ENCODE results near the gene KDF1.

DNA sequence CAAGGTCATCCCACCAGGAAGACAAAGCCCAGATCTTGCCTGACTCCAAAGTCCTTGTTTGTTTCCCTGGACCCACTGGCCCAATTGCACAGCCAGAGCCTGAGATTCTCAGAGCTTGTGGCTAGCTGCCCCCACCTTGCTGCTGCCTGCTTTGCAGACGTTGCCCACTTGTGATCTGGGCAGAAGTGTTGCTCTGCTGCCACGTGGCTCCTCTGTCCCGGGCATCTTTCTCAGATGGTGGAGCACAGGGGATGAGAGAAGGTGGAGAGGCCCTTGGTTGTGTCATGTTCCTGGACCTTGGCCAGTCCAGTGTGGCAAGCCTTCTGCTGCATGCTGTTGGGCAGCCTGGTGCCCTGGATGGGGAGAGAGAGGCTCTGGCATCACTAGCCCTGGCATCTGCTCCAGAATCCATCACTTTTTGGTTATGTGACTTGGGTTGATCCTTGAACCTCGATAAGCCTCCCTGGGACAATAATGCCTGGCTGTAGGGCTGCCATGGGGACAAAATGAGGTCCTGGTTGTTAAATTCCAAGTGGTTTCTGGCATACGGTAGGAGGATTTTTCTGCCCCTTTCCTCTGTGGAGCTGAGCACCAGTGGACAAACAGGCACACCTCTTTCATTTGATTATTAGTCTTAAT is 44.9 kb downstream of the KDF1 start:
- TF ChIP-seq, protein P1, sequence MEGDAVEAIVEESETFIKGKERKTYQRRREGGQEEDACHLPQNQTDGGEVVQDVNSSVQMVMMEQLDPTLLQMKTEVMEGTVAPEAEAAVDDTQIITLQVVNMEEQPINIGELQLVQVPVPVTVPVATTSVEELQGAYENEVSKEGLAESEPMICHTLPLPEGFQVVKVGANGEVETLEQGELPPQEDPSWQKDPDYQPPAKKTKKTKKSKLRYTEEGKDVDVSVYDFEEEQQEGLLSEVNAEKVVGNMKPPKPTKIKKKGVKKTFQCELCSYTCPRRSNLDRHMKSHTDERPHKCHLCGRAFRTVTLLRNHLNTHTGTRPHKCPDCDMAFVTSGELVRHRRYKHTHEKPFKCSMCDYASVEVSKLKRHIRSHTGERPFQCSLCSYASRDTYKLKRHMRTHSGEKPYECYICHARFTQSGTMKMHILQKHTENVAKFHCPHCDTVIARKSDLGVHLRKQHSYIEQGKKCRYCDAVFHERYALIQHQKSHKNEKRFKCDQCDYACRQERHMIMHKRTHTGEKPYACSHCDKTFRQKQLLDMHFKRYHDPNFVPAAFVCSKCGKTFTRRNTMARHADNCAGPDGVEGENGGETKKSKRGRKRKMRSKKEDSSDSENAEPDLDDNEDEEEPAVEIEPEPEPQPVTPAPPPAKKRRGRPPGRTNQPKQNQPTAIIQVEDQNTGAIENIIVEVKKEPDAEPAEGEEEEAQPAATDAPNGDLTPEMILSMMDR (IDR thresholded peaks at IDR 0.05) = no peak
- TF ChIP-seq EZH2phosphoT487 (IDR thresholded peaks at IDR 0.05; ENCODE audit: borderline replicate concordance, low read depth) (no peak), YY1 (IDR thresholded peaks at IDR 0.05; ENCODE audit: low read depth) (no peak), CHD2 (IDR thresholded peaks at IDR 0.05; ENCODE audit: low read length, partially characterized antibody) (no peak)
- TF ChIP-seq, protein P2, sequence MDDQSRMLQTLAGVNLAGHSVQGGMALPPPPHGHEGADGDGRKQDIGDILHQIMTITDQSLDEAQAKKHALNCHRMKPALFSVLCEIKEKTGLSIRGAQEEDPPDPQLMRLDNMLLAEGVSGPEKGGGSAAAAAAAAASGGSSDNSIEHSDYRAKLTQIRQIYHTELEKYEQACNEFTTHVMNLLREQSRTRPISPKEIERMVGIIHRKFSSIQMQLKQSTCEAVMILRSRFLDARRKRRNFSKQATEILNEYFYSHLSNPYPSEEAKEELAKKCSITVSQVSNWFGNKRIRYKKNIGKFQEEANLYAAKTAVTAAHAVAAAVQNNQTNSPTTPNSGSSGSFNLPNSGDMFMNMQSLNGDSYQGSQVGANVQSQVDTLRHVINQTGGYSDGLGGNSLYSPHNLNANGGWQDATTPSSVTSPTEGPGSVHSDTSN (IDR thresholded peaks at IDR 0.05) = no peak
